Gastroesophageal sphincter (tissue), 4 donors: ENCODE results near the gene GNG2. TPM values are rescaled to one million over a fixed set of nuclear protein-coding genes. Genes with fewer than 3 reads are reported as not detected.

Source experiments
- ATAC-seq: fragments of 150-250 bp; one replicate; pipeline ENCODE4 v1.9.1; 2016; ENCODE audit warnings: mild to moderate bottlenecking, moderate library complexity
- H3K27ac ChIP-seq, 4 donors: fragments of 200-600 bp; sonication (generic) in 3 of 4; 1 replicate in 3 of 4; 2 replicates in 1 of 4; pipeline ENCODE4 v1.5.1; 2016 to 2019
- H3K27me3 ChIP-seq: fragments of 200-600 bp; sonication (generic); one replicate; pipeline ENCODE4 v1.5.1; 2019
- H3K36me3 ChIP-seq, 2 donors: fragments of 200-600 bp; sonication (generic); one replicate each; pipeline ENCODE4 v1.5.1; 2019; ENCODE audit warnings: control low read depth in 1 of 2
- H3K4me1 ChIP-seq, 3 donors: fragments of 200-600 bp; sonication (generic); 1 replicate in 2 of 3; 2 replicates in 1 of 3; pipeline ENCODE4 v1.5.1; 2016 to 2019; ENCODE audit warnings: control low read depth in 2 of 3
- H3K4me3 ChIP-seq, 2 donors: fragments of 200-600 bp; sonication (generic); one replicate each; pipeline ENCODE4 v1.5.1; 2019; ENCODE audit warnings: mild to moderate bottlenecking in 1 of 2, moderate library complexity in 1 of 2
- H3K9me3 ChIP-seq, 3 donors: fragments of 200-600 bp; sonication (generic); one replicate each; pipeline ENCODE4 v1.5.1; 2017 to 2019; ENCODE audit warnings: control low read depth in 2 of 3
- CTCF ChIP-seq, 4 experiments: fragments of 200-600 bp in 2 of 4; fragments of 450-650 bp in 2 of 4; sonication (generic) in 1 of 4; IDR thresholded peaks; one replicate each; pipeline ENCODE4 v1.5.1; 2017 to 2019; ENCODE audit warnings: antibody characterized with exemption in 4 of 4, mild to moderate bottlenecking in 2 of 4, moderate library complexity in 2 of 4
- EP300 ChIP-seq: sonication (generic); formaldehyde crosslinking; IDR thresholded peaks from one replicate; pipeline ENCODE4 v1.6.1; 2017; ENCODE audit warnings: antibody characterized with exemption, mild to moderate bottlenecking
- POLR2A ChIP-seq, 2 donors: fragments of 450-650 bp; IDR thresholded peaks; one replicate each; pipeline ENCODE4 v1.6.1; 2017; ENCODE audit warnings: antibody characterized with exemption in 2 of 2, mild to moderate bottlenecking in 2 of 2, moderate library complexity in 1 of 2
- POLR2AphosphoS5 ChIP-seq: sonication (generic); formaldehyde crosslinking; IDR thresholded peaks from one replicate; pipeline ENCODE4 v1.6.1; 2017; ENCODE audit warnings: antibody characterized with exemption
- WGBS, 2 donors: methylation state at CpG; one replicate each; pipeline ENCODE4 v1.1.5; 2018; ENCODE audit warnings: low coverage in 1 of 2; 5-methylcytosine and 5-hydroxymethylcytosine counted together
- total RNA-seq, 4 donors: library from RNA; depleted of rRNA; stranded (reverse); fragments of >200 nt; gene quantifications; one replicate each; pipeline ENCODE4 v1.1.0, GENCODE V29; 2016

The GNG2 gene
- total RNA-seq, 4 donors from 2014 or later: 15.7 to 21.2 (median 17.8) TPM

GRCh38 chr14:51989293-51990234 lies 129.2 kb downstream of the GNG2 start, which contains the start of gene RTRAF:
TSS of gene RTRAF (plus strand) at chr14:51989546. CDS start at chr14:51989640, 94 bp downstream.
- TF ChIP-seq EP300: no peak
- peak; percentile 96 for TF ChIP-seq POLR2AphosphoS5
- TF ChIP-seq CTCF (IDR thresholded peaks at IDR 0.05): peak in 1 of 4 experiments; percentile 19
- TF ChIP-seq POLR2A (IDR thresholded peaks at IDR 0.05): peak; percentile 88 to 92
- ATAC-seq: peak; percentile 98
- Histone ChIP-seq H3K27ac (peak within 1 kb of the TSS; percentile 90 to 94 (median 93)), H3K9me3 (no peaks in the 10 kb centered on the region), H3K4me1 (peaks cover 5 to 52% (median 12%) of the 10 kb centered on the region in 3 donors), H3K27me3 (no peaks in the 10 kb centered on the region), H3K36me3 (peaks cover 0 to 35% of the 10 kb centered on the region in 2 donors), H3K4me3 (peak within 1 kb of the TSS; percentile 85 to 97)
- WGBS, 2 donors: 0% methylated on average over 12 to 44 of the region's 72 CpGs

GRCh38 chr14:51990488-51990887 lies 130.1 kb downstream of the GNG2 start:
- no peak for ATAC-seq
- TF ChIP-seq CTCF (IDR thresholded peaks at IDR 0.05) (no peak), EP300 (no peak), POLR2A (IDR thresholded peaks at IDR 0.05) (no peak), POLR2AphosphoS5 (no peak)
- Histone ChIP-seq H3K27me3 (no peaks in the 10 kb centered on the region), H3K4me1 (peaks cover 5 to 53% (median 12%) of the 10 kb centered on the region in 3 donors), H3K9me3 (no peaks in the 10 kb centered on the region), H3K36me3 (peaks cover 2 to 44% of the 10 kb centered on the region in 2 donors), H3K4me3 (peak overlapping the region; percentile 85 to 97), H3K27ac (peak overlapping the region in 2 of 4 donors; percentile 94)
- 55 to 57% methylated on average over 3 of the region's 3 CpGs for WGBS, 2 donors

GRCh38 chr14:51993285-51993920 lies 133.0 kb downstream of the GNG2 start:
- H3K27me3 ChIP-seq: no peaks in the 10 kb centered on the region
- H3K27ac ChIP-seq: no peak overlapping the region
- 56 to 76% methylated on average over 3 of the region's 3 CpGs for WGBS, 2 donors
- no peak for TF ChIP-seq POLR2A (IDR thresholded peaks at IDR 0.05)
- TF ChIP-seq POLR2AphosphoS5: no peak
- no peak for TF ChIP-seq EP300
- TF ChIP-seq CTCF (IDR thresholded peaks at IDR 0.05): no peak
- ATAC-seq: no peak
- H3K4me3 ChIP-seq: no peak overlapping the region
- peaks cover 3 to 55% of the 10 kb centered on the region in 2 donors for H3K36me3 ChIP-seq
- H3K9me3 ChIP-seq: no peaks in the 10 kb centered on the region
- H3K4me1 ChIP-seq: peaks cover 5 to 65% (median 11%) of the 10 kb centered on the region in 3 donors

- TF ChIP-seq POLR2AphosphoS5: no peak
- TF ChIP-seq CTCF (IDR thresholded peaks at IDR 0.05): peak; percentile 71 to 85 (median 76)
- no peak for TF ChIP-seq POLR2A (IDR thresholded peaks at IDR 0.05)
- Histone ChIP-seq H3K9me3 (no peaks in the 10 kb centered on the region), H3K27ac (no peak overlapping the region), H3K36me3 (peaks cover 3 to 79% of the 10 kb centered on the region in 2 donors), H3K27me3 (no peaks in the 10 kb centered on the region), H3K4me1 (peaks cover 0 to 71% (median 5%) of the 10 kb centered on the region in 3 donors), H3K4me3 (no peak overlapping the region)
- 38 to 42% methylated on average over 4 of the region's 4 CpGs for whole genome bisulfite sequencing, 2 donors
- no peak for ATAC-seq
These were observed 135.8 kb downstream of the GNG2 start for GRCh38 chr14:51996148-51996746.
